Activated T-cell treated with anti-CD3 and anti-CD28 coated beads, Interleukin-2, amount 50 U/mL, for 1 hour (primary cell): ENCODE data around the gene CRTC3.
"Not testable (repeated sequence)": the region's sequence is repeated elsewhere in the genome, so short reads cannot be mapped to it uniquely, and the experiment has no call there.

Source experiments
- DNase-seq: peaks from one replicate; pipeline ENCODE4 v3.0.0-alpha.2; 2020

Gene CRTC3

GRCh38 chr15:90524018-90524803, 5.5 kb upstream of the CRTC3 start:
- DNase-seq, result not testable (repeated sequence)

GRCh38 chr15:90529011-90529370, 732 bp upstream of the CRTC3 start:
- no peak for DNase-seq

GRCh38 chr15:90530250-90531051, 728 bp downstream of the CRTC3 start:
- no peak for DNase-seq

GRCh38 chr15:90531147-90531546, 1.4 kb downstream of the CRTC3 start:
- no peak for DNase-seq

- DNase-seq, result no peak
Measured at GRCh38 chr15:90535254-90535653, 5.5 kb downstream of the CRTC3 start.

GRCh38 chr15:90539789-90540188, 10.1 kb downstream of the CRTC3 start:
- DNase-seq, result peak; percentile 44

- no peak for DNase-seq
Measured at GRCh38 chr15:90540768-90541167, 11.0 kb downstream of the CRTC3 start.

GRCh38 chr15:90545095-90545494, 15.4 kb downstream of the CRTC3 start:
- DNase-seq, result no peak

GRCh38 chr15:90547540-90547939, 17.8 kb downstream of the CRTC3 start:
- no peak for DNase-seq

- DNase-seq, result no peak
Measured at GRCh38 chr15:90550919-90551318, 21.2 kb downstream of the CRTC3 start.

- no peak for DNase-seq
Measured at GRCh38 chr15:90552162-90552928, 22.6 kb downstream of the CRTC3 start.

- DNase-seq, result no peak
Measured at GRCh38 chr15:90552929-90553211, 23.1 kb downstream of the CRTC3 start.

- no peak for DNase-seq
Measured at GRCh38 chr15:90553248-90553745, 23.6 kb downstream of the CRTC3 start.

- no peak for DNase-seq
Measured at GRCh38 chr15:90557186-90558084, 27.7 kb downstream of the CRTC3 start.

- DNase-seq, result no peak
Measured at GRCh38 chr15:90558171-90558573, 28.4 kb downstream of the CRTC3 start.

GRCh38 chr15:90559119-90559518, 29.4 kb downstream of the CRTC3 start:
- DNase-seq, result no peak

GRCh38 chr15:90560229-90560776, 30.6 kb downstream of the CRTC3 start:
- DNase-seq, result no peak

GRCh38 chr15:90561344-90562244, 31.9 kb downstream of the CRTC3 start:
- no peak for DNase-seq

- DNase-seq, result no peak
Measured at GRCh38 chr15:90562669-90563068, 32.9 kb downstream of the CRTC3 start.

- no peak for DNase-seq
Measured at GRCh38 chr15:90563463-90563862, 33.7 kb downstream of the CRTC3 start.

GRCh38 chr15:90564051-90564450, 34.3 kb downstream of the CRTC3 start:
- no peak for DNase-seq
